Heart left ventricle (tissue), 13 donors: ENCODE data around the gene KLK2.
"Not testable (repeated sequence)": the region's sequence is repeated elsewhere in the genome, so short reads cannot be mapped to it uniquely, and the experiment has no call there.

Source experiments
- POLR2A ChIP-seq, 2 donors: fragments of 450-650 bp; IDR thresholded peaks; one replicate each; pipeline ENCODE4 v1.6.1; 2017; ENCODE audit warnings: antibody characterized with exemption in 2 of 2, mild to moderate bottlenecking in 2 of 2, moderate library complexity in 2 of 2
- TF ChIP-seq, protein P1 (sequence below), 12 donors: fragments of 200-600 bp; sonication (generic) in 4 of 12; IDR thresholded peaks; one replicate each; pipeline versions ENCODE4 v1.5.0 to v1.8.0; 2018 to 2022; ENCODE audit warnings: antibody characterized with exemption in 12 of 12, mild to moderate bottlenecking in 5 of 12
- donor health status: ischemic (EF 13 %, LVEDD 7.1; RV severe dilation, severe dysfunction).
- donor health status: DM: no; HTN: yes; CAD: no.
- donor health status: DM: no; HTN: no; CAD: no.
- donor health status: ischemic (EF 25% LVEDD 6.9; RV normal size, moderate dysfunction).
- donor health status: ischemic (EF 25% LVEDD 5.7; RV mildly dilated, moderate dysfunction).
- donor health status: ischemic (EF 35%, LVEDD 5.7; RV mildly dilated, moderate dysfunction).
- donor health status: nonischemic (EF 11% LVEDD 7.7; RV severe dilation, severe dysfunction).
- donor health status: DM: yes; HTN: yes; CAD: no.
- donor health status: PGD.
- donor health status: ischemic (EF 29% LVEDD 5.4; RV normal size, mild dysfunction).
- donor health status: nonischemic (EF 23%, LVEDD 6.1; RV moderate dilation, normal function).

DNA sequence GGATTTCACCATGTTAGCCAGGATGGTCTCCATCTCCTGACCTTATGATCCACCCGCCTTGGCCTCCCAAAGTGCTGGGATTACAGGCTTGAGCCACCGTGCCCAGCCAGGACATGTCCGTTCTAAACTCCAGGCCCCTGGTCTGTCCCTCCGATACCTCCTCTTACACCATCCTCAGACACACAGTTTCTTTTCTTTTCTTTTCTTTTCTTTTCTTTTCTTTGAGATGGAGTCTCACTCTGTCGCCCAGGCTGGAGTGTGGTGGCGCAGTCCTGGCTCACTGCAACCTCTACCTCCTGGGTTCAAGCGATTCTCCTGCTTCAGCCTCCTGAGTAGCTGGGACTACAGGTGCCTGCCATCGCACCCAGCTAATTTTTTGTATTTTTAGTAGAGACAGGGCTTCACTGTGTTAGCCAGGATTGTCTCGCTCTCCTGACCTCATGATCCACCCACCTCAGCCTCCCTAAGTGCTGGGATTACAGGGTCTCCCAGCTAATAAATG is 22.9 kb downstream of the KLK2 start:
- TF ChIP-seq, protein P1, sequence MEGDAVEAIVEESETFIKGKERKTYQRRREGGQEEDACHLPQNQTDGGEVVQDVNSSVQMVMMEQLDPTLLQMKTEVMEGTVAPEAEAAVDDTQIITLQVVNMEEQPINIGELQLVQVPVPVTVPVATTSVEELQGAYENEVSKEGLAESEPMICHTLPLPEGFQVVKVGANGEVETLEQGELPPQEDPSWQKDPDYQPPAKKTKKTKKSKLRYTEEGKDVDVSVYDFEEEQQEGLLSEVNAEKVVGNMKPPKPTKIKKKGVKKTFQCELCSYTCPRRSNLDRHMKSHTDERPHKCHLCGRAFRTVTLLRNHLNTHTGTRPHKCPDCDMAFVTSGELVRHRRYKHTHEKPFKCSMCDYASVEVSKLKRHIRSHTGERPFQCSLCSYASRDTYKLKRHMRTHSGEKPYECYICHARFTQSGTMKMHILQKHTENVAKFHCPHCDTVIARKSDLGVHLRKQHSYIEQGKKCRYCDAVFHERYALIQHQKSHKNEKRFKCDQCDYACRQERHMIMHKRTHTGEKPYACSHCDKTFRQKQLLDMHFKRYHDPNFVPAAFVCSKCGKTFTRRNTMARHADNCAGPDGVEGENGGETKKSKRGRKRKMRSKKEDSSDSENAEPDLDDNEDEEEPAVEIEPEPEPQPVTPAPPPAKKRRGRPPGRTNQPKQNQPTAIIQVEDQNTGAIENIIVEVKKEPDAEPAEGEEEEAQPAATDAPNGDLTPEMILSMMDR (IDR thresholded peaks at IDR 0.05): not testable (repeated sequence)
- not testable (repeated sequence) for TF ChIP-seq POLR2A (IDR thresholded peaks at IDR 0.05)
